Ovary (tissue), 3 donors: ENCODE results near the gene COL23A1.

Source experiments
- POLR2A ChIP-seq: fragments of 450-650 bp; IDR thresholded peaks from one replicate; pipeline ENCODE4 v1.6.1; 2017; ENCODE audit warnings: antibody characterized with exemption, mild to moderate bottlenecking, moderate library complexity
- TF ChIP-seq, protein P1 (sequence below), 3 donors: fragments of 450-650 bp in 2 of 3; fragments of 200-600 bp in 1 of 3; IDR thresholded peaks; one replicate each; pipeline versions ENCODE4 v1.5.1 to v1.8.0; 2016 to 2022; ENCODE audit warnings: antibody characterized with exemption in 3 of 3, mild to moderate bottlenecking in 1 of 3
- donor health status: DM: no; HTN: no; CAD: no.

GRCh38 chr5:178267876-178268275 is 322.3 kb downstream of the COL23A1 start:
- TF ChIP-seq, protein P1, sequence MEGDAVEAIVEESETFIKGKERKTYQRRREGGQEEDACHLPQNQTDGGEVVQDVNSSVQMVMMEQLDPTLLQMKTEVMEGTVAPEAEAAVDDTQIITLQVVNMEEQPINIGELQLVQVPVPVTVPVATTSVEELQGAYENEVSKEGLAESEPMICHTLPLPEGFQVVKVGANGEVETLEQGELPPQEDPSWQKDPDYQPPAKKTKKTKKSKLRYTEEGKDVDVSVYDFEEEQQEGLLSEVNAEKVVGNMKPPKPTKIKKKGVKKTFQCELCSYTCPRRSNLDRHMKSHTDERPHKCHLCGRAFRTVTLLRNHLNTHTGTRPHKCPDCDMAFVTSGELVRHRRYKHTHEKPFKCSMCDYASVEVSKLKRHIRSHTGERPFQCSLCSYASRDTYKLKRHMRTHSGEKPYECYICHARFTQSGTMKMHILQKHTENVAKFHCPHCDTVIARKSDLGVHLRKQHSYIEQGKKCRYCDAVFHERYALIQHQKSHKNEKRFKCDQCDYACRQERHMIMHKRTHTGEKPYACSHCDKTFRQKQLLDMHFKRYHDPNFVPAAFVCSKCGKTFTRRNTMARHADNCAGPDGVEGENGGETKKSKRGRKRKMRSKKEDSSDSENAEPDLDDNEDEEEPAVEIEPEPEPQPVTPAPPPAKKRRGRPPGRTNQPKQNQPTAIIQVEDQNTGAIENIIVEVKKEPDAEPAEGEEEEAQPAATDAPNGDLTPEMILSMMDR (IDR thresholded peaks at IDR 0.05), result no peak
- TF ChIP-seq POLR2A, result no peak
